OCI-LY1 (cell line): ENCODE data around the gene ITGA7.

Experiments
- H2AFZ ChIP-seq: fragments of 200-600 bp; sonication (generic), shearing (Covaris generic); 2 replicates; pipeline ENCODE4 v1.6.0; 2014; ENCODE audit warnings: antibody characterized with exemption, mild to moderate bottlenecking, low read length
- H3F3A ChIP-seq: fragments of 200-600 bp; sonication (generic), shearing (Covaris generic); 2 replicates; pipeline ENCODE4 v1.6.0; 2014; ENCODE audit warnings: mild to moderate bottlenecking, antibody characterized with exemption, low read length, moderate library complexity; ENCODE audit not compliant: insufficient read depth
- H3K27ac ChIP-seq: fragments of 200-600 bp; sonication (generic); 2 replicates; pipeline ENCODE4 v1.5.1; 2014; ENCODE audit warnings: low read length, mixed run types, mild to moderate bottlenecking, low read depth; ENCODE audit not compliant: poor library complexity, severe bottlenecking
- H3K27me3 ChIP-seq: fragments of 200-600 bp; sonication (generic); 2 replicates; pipeline ENCODE4 v1.6.0; 2014; ENCODE audit warnings: antibody characterized with exemption, mild to moderate bottlenecking, low read length, moderate library complexity; ENCODE audit not compliant: insufficient read depth
- H3K36me3 ChIP-seq: fragments of 200-600 bp; sonication (generic); 2 replicates; pipeline ENCODE4 v1.6.1; 2014; ENCODE audit warnings: mild to moderate bottlenecking, antibody characterized with exemption, low read length, moderate library complexity, mixed read lengths; ENCODE audit not compliant: insufficient read depth
- H3K4me1 ChIP-seq: fragments of 200-600 bp; sonication (generic); 2 replicates; pipeline ENCODE4 v1.5.1; 2014; ENCODE audit warnings: mild to moderate bottlenecking, low read length, moderate library complexity; ENCODE audit not compliant: insufficient read depth, severe bottlenecking
- H3K4me2 ChIP-seq: fragments of 200-600 bp; sonication (generic), shearing (Covaris generic); 2 replicates; pipeline ENCODE4 v1.6.1; 2014; ENCODE audit warnings: low read length
- H3K4me3 ChIP-seq: fragments of 200-600 bp; sonication (generic); 2 replicates; pipeline ENCODE4 v1.5.1; 2014; ENCODE audit warnings: low read length, low read depth, mild to moderate bottlenecking, mixed read lengths; ENCODE audit not compliant: poor library complexity, severe bottlenecking
- H3K79me2 ChIP-seq: fragments of 200-600 bp; shearing (Covaris generic); 2 replicates; pipeline ENCODE4 v1.6.1; 2016; ENCODE audit warnings: mixed run types, low read length, mixed read lengths; ENCODE audit not compliant: insufficient read depth
- H3K9ac ChIP-seq: fragments of 200-600 bp; sonication (generic), shearing (Covaris generic); 2 replicates; pipeline ENCODE4 v1.6.1; 2014; ENCODE audit warnings: mild to moderate bottlenecking, low read length, mixed read lengths
- H3K9me2 ChIP-seq: fragments of 200-600 bp; sonication (generic), shearing (Covaris generic); 2 replicates; pipeline ENCODE4 v1.6.1; 2014; ENCODE audit warnings: low read depth, mild to moderate bottlenecking, low read length, mixed read lengths
- H3K9me3 ChIP-seq: fragments of 200-600 bp; shearing (Covaris generic); 2 replicates; pipeline ENCODE4 v1.6.1; 2014; ENCODE audit warnings: low read length, mixed read lengths
- H4K20me1 ChIP-seq: fragments of 200-600 bp; sonication (generic), shearing (Covaris generic); 2 replicates; pipeline ENCODE4 v1.6.0; 2016; ENCODE audit warnings: mild to moderate bottlenecking, low read length; ENCODE audit not compliant: insufficient read depth
- EZH2 ChIP-seq: fragments of 200-600 bp; sonication (generic), shearing (Covaris generic); IDR thresholded peaks from 2 replicates; pipeline ENCODE4 v1.8.0; 2017; ENCODE audit warnings: borderline replicate concordance, mixed run types, mild to moderate bottlenecking, antibody characterized with exemption, low read length, moderate library complexity, mixed read lengths
- TF ChIP-seq, protein P1 (sequence below): fragments of 200-600 bp; sonication (generic), shearing (Covaris generic); IDR thresholded peaks from 2 replicates; pipeline ENCODE4 v1.5.1; 2017; ENCODE audit warnings: mild to moderate bottlenecking, antibody characterized with exemption, low read length, moderate library complexity, mixed read lengths

Gene ITGA7

DNA sequence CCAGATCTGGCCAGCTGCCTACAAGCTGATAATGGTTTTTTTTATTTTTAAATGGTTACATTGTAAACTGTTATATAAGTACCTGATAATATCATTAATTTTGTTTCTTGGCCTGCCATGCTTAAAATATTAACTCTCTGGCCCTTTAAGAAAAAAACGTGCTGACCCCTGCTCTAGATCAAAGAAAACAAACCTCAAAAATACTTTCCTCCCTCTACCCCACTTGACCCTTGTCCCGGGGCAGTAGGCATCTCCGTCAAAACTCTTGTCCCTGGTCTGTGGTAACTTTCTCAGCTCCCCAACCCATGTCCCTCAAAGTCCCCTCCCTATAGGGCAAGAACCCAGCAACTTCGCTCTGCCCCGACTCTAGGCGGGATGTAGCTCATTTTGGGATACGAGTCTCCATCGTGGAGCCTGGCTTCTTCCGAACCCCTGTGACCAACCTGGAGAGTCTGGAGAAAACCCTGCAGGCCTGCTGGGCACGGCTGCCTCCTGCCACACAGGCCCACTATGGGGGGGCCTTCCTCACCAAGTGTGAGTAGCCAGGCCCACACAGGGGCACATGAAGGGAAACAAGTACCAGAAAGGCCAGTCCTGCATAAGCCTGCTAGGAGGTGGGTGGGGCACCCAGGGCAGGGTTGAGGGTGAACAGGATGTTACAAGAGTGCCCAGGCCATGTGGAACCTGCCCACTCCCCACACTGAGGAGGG, 16.0 kb upstream of the ITGA7 start:
- peaks cover 35% of the 10 kb centered on the region for H3K4me1 ChIP-seq
- H3K4me2 ChIP-seq = no peak overlapping the region
- H2AFZ ChIP-seq = no peak overlapping the region
- no peak for TF ChIP-seq EZH2
- TF ChIP-seq, protein P1, sequence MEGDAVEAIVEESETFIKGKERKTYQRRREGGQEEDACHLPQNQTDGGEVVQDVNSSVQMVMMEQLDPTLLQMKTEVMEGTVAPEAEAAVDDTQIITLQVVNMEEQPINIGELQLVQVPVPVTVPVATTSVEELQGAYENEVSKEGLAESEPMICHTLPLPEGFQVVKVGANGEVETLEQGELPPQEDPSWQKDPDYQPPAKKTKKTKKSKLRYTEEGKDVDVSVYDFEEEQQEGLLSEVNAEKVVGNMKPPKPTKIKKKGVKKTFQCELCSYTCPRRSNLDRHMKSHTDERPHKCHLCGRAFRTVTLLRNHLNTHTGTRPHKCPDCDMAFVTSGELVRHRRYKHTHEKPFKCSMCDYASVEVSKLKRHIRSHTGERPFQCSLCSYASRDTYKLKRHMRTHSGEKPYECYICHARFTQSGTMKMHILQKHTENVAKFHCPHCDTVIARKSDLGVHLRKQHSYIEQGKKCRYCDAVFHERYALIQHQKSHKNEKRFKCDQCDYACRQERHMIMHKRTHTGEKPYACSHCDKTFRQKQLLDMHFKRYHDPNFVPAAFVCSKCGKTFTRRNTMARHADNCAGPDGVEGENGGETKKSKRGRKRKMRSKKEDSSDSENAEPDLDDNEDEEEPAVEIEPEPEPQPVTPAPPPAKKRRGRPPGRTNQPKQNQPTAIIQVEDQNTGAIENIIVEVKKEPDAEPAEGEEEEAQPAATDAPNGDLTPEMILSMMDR = no peak
- no peaks in the 10 kb centered on the region for H4K20me1 ChIP-seq
- H3K9me3 ChIP-seq = no peaks in the 10 kb centered on the region
- peak overlapping the region; percentile 51 for H3K27ac ChIP-seq
- no peaks in the 10 kb centered on the region for H3K9me2 ChIP-seq
- H3K27me3 ChIP-seq = no peaks in the 10 kb centered on the region
- H3K4me3 ChIP-seq = no peak overlapping the region
- no peaks in the 10 kb centered on the region for H3K79me2 ChIP-seq
- H3K9ac ChIP-seq = no peak overlapping the region; the same call in 1 of the 2 replicates
- no peaks in the 10 kb centered on the region for H3K36me3 ChIP-seq
- H3F3A ChIP-seq = peaks cover 3% of the 10 kb centered on the region; the same call in 1 of the 2 replicates

GRCh38 chr12:55722948-55723347, 15.2 kb upstream of the ITGA7 start:
- no peak overlapping the region; the same call in 1 of the 2 replicates for H3K9ac ChIP-seq
- H3F3A ChIP-seq = peaks cover 3% of the 10 kb centered on the region; the same call in 1 of the 2 replicates
- H3K79me2 ChIP-seq = no peaks in the 10 kb centered on the region
- H3K27me3 ChIP-seq = no peaks in the 10 kb centered on the region
- TF ChIP-seq, protein P1 = no peak
- no peak for TF ChIP-seq EZH2
- no peak overlapping the region for H3K4me3 ChIP-seq
- H3K4me1 ChIP-seq = peaks cover 39% of the 10 kb centered on the region
- H3K9me2 ChIP-seq = no peaks in the 10 kb centered on the region
- no peaks in the 10 kb centered on the region for H3K9me3 ChIP-seq
- H2AFZ ChIP-seq = no peak overlapping the region
- H3K27ac ChIP-seq = peak overlapping the region; percentile 51
- H3K4me2 ChIP-seq = no peak overlapping the region
- H3K36me3 ChIP-seq = no peaks in the 10 kb centered on the region
- H4K20me1 ChIP-seq = no peaks in the 10 kb centered on the region

GRCh38 chr12:55721601-55722213, 14.0 kb upstream of the ITGA7 start:
- Histone ChIP-seq H3K4me1 (peaks cover 39% of the 10 kb centered on the region), H3K36me3 (no peaks in the 10 kb centered on the region), H3K9me3 (no peaks in the 10 kb centered on the region), H3K9ac (no peak overlapping the region), H3K27ac (no peak overlapping the region), H3K79me2 (no peaks in the 10 kb centered on the region), H4K20me1 (no peaks in the 10 kb centered on the region), H2AFZ (no peak overlapping the region), H3K9me2 (no peaks in the 10 kb centered on the region), H3K4me3 (no peak overlapping the region), H3F3A (peaks cover 3% of the 10 kb centered on the region; the same call in 1 of the 2 replicates), H3K4me2 (no peak overlapping the region), H3K27me3 (no peaks in the 10 kb centered on the region)
- TF ChIP-seq EZH2 = no peak
- TF ChIP-seq, protein P1 = no peak
